ENCODE measurements around the gene KRT33B.
"Not testable (repeated sequence)": the region's sequence is repeated elsewhere in the genome, so short reads cannot be mapped to it uniquely, and the experiment has no call there.

Gene KRT33B

GRCh38 chr17:41347869-41348760 lies 21.5 kb downstream of the KRT33B start:
- TF ChIP-seq POU2F2 (IDR thresholded peaks at IDR 0.05; ENCODE audit: low read depth, low read length): no peak
- TF ChIP-seq TAF1 (IDR thresholded peaks at IDR 0.05; ENCODE audit: low read depth, low read length): no peak
- no peak for TF ChIP-seq POLR2A (IDR thresholded peaks at IDR 0.05; ENCODE audit: low read depth, low read length)
- TF ChIP-seq PAX5 (IDR thresholded peaks at IDR 0.05; ENCODE audit: insufficient read depth, low read length, severe bottlenecking): no peak
- no peak for TF ChIP-seq POLR2AphosphoS5 (IDR thresholded peaks at IDR 0.05; ENCODE audit: low read depth, low read length)
- no peak for TF ChIP-seq SPI1 (IDR thresholded peaks at IDR 0.05; ENCODE audit: low read depth, low read length)
- FAIRE-seq (no peak), DNase-seq (ENCODE audit: insufficient read length, low spot score) (no peak)

- FAIRE-seq; DNase-seq (ENCODE audit: insufficient read length, low spot score): not testable (repeated sequence)
These were observed 23.2 kb downstream of the KRT33B start for GRCh38 chr17:41346421-41346820.

DNA sequence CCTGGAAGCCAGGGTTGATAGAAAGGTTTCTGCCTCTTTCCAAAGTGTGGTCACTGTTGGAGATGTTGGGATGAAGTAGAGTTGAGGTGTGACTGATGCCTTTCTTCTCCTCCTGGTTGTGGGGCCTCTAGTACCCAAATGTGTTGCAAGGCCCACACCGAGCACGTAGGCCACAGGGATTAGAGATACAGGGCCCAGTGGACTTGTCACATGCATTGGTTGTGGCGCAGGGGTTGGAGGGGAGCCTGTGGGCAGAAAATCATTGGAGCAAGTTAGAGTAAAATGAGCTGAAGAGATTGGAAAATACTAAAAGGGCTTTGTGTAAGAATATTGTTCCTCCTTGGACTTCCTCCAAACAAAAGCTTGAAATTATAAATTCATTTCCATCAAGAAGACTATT lies 23.6 kb downstream of the KRT33B start:
- TF ChIP-seq POLR2AphosphoS5 (IDR thresholded peaks at IDR 0.05; ENCODE audit: low read depth, low read length): no peak
- no peak for TF ChIP-seq SPI1 (IDR thresholded peaks at IDR 0.05; ENCODE audit: low read depth, low read length)
- no peak for TF ChIP-seq POU2F2 (IDR thresholded peaks at IDR 0.05; ENCODE audit: low read depth, low read length)
- TF ChIP-seq TAF1 (IDR thresholded peaks at IDR 0.05; ENCODE audit: low read depth, low read length): no peak
- no peak for TF ChIP-seq POLR2A (IDR thresholded peaks at IDR 0.05; ENCODE audit: low read depth, low read length)
- no peak for TF ChIP-seq PAX5 (IDR thresholded peaks at IDR 0.05; ENCODE audit: insufficient read depth, low read length, severe bottlenecking)
- FAIRE-seq (no peak), DNase-seq (ENCODE audit: insufficient read length, low spot score) (no peak)

DNA sequence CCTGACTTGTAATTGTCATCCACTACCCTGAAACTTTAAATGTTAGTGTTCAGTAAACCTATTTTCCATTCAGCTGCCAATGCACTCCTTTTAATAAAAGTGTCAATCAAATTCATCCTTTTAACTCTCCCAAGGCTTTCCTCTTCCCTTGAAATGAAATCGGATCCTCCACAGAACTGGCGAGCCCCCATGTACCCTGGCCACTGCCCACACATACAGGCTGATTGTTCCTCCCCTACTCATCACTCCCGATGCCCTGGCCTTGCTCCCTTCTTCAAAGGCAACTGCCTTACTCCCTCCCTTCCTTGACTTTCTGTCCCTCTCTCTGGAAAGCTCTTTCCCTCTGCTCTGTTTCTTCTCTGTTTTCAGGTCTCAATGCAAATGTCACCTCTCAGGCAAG lies 26.6 kb downstream of the KRT33B start:
- DNase-seq (ENCODE audit: insufficient read length, low spot score): no peak
- FAIRE-seq: no peak
- TF ChIP-seq POU2F2 (IDR thresholded peaks at IDR 0.05; ENCODE audit: low read depth, low read length) (no peak), POLR2AphosphoS5 (IDR thresholded peaks at IDR 0.05; ENCODE audit: low read depth, low read length) (no peak), TAF1 (IDR thresholded peaks at IDR 0.05; ENCODE audit: low read depth, low read length) (no peak), POLR2A (IDR thresholded peaks at IDR 0.05; ENCODE audit: low read depth, low read length) (no peak), PAX5 (IDR thresholded peaks at IDR 0.05; ENCODE audit: insufficient read depth, low read length, severe bottlenecking) (no peak), SPI1 (IDR thresholded peaks at IDR 0.05; ENCODE audit: low read depth, low read length) (no peak)

- no peak for TF ChIP-seq POLR2AphosphoS5 (IDR thresholded peaks at IDR 0.05; ENCODE audit: low read depth, low read length)
- no peak for TF ChIP-seq POLR2A (IDR thresholded peaks at IDR 0.05; ENCODE audit: low read depth, low read length)
- DNase-seq (ENCODE audit: insufficient read length, low spot score) (no peak), FAIRE-seq (no peak)
These were observed 28.4 kb downstream of the KRT33B start for GRCh38 chr17:41340934-41341861.

DNA sequence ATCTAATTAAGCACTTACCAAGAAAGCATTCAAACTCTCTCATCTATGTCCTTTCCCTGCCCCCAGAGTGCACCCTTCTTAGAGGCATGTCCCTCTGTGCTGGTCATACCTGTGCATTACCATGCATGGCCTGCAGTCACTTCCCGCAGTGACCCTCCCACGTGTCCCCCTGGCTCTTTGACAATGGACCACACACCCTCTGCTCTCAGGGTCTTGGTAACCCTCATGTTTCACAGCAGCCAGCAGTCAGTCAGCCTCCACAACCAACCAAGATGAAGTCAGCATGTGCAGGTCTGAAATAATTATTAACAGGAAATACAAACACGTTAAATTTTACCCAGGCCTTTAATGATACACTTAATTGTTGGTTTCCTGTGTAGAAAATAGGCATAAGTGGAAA lies 29.1 kb downstream of the KRT33B start:
- DNase-seq (ENCODE audit: insufficient read length, low spot score) (no peak), FAIRE-seq (no peak)
- TF ChIP-seq TAF1 (IDR thresholded peaks at IDR 0.05; ENCODE audit: low read depth, low read length) (no peak), POLR2AphosphoS5 (IDR thresholded peaks at IDR 0.05; ENCODE audit: low read depth, low read length) (no peak)

- TF ChIP-seq POLR2AphosphoS5 (IDR thresholded peaks at IDR 0.05; ENCODE audit: low read depth, low read length): no peak
- TF ChIP-seq SPI1 (IDR thresholded peaks at IDR 0.05; ENCODE audit: low read depth, low read length): no peak
- TF ChIP-seq POU2F2 (IDR thresholded peaks at IDR 0.05; ENCODE audit: low read depth, low read length): no peak
- TF ChIP-seq PAX5 (IDR thresholded peaks at IDR 0.05; ENCODE audit: insufficient read depth, low read length, severe bottlenecking): no peak
- no peak for TF ChIP-seq POLR2A (IDR thresholded peaks at IDR 0.05; ENCODE audit: low read depth, low read length)
- no peak for TF ChIP-seq TAF1 (IDR thresholded peaks at IDR 0.05; ENCODE audit: low read depth, low read length)
- FAIRE-seq (no peak), DNase-seq (ENCODE audit: insufficient read length, low spot score) (no peak)
These were observed 29.9 kb downstream of the KRT33B start for GRCh38 chr17:41339571-41340172.

DNA sequence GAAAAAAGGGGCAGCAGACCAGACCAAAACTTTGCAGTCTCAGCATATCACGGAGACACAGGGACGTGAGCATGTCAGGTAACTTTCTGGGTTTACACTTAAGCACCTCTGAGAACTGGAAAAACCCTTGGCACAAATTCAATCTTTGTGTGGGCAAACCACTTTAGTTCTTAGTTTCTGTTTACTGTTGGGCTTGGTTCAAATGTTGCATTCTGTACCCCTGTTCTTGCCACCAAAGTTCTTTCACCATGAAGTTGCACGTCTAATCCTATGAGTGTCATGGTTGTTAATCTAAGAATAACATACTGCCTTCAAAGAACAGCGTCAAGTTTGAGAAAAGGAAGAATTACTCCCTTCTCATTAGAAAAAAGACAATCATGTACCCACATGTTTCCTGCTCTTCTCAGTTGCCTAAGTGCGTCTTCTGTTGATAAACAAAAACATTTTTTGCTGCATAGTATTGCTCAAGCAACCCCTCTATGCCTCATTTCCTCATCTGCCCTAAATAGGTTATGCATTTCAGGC lies 30.6 kb downstream of the KRT33B start:
- FAIRE-seq (no peak), DNase-seq (ENCODE audit: insufficient read length, low spot score) (no peak)
- TF ChIP-seq TAF1 (IDR thresholded peaks at IDR 0.05; ENCODE audit: low read depth, low read length) (no peak), POLR2AphosphoS5 (IDR thresholded peaks at IDR 0.05; ENCODE audit: low read depth, low read length) (no peak), POLR2A (IDR thresholded peaks at IDR 0.05; ENCODE audit: low read depth, low read length) (no peak), POU2F2 (IDR thresholded peaks at IDR 0.05; ENCODE audit: low read depth, low read length) (no peak), PAX5 (IDR thresholded peaks at IDR 0.05; ENCODE audit: insufficient read depth, low read length, severe bottlenecking) (no peak), SPI1 (IDR thresholded peaks at IDR 0.05; ENCODE audit: low read depth, low read length) (no peak)

- TF ChIP-seq POLR2A (IDR thresholded peaks at IDR 0.05; ENCODE audit: low read depth, low read length) (no peak), POLR2AphosphoS5 (IDR thresholded peaks at IDR 0.05; ENCODE audit: low read depth, low read length) (no peak), TAF1 (IDR thresholded peaks at IDR 0.05; ENCODE audit: low read depth, low read length) (no peak), SPI1 (IDR thresholded peaks at IDR 0.05; ENCODE audit: low read depth, low read length) (no peak), PAX5 (IDR thresholded peaks at IDR 0.05; ENCODE audit: insufficient read depth, low read length, severe bottlenecking) (no peak), POU2F2 (IDR thresholded peaks at IDR 0.05; ENCODE audit: low read depth, low read length) (no peak)
- no peak for DNase-seq (ENCODE audit: insufficient read length, low spot score)
- FAIRE-seq: no peak
These were observed 33.9 kb downstream of the KRT33B start for GRCh38 chr17:41335747-41336146.
